LHCN-M2 (cell line): Measurements from ENCODE around the gene PTH2. TPM values are rescaled to one million over a fixed set of nuclear protein-coding genes. Genes with fewer than 3 reads are reported as not detected.

ENCODE experiments used
- DNase-seq: peaks from one replicate; pipeline ENCODE4 v3.0.0-alpha.2; 2012; ENCODE audit warnings: low read depth
- total RNA-seq: library from RNA; depleted of rRNA; stranded (reverse); fragments of >200 nt; gene quantifications from 2 replicates; pipeline ENCODE4 v1.2.3, GENCODE V29; 2014

PTH2 gene
- total RNA-seq, 1 experiment from 2014 or later, result not detected

DNA sequence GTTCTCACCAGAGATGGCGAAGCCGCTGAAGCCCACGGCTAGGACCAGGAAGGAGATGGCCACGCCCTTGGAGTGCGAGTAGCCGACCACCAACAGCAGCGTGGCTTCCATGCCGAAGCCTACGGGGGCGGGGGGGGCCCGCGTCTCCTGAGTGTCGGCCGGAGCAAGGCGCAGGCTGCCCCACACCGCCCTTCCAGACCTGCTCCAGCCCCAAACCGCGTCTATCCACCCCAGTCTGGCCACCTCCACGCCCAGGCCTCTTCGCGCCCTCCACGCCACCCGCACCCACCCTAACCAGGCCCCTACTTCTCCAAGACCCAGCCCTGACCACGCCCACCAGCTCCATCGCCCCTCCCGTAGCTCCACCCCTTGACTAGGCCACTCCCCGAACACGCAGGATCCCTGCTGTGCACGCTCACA is 8.1 kb upstream of the PTH2 start:
- no peak for DNase-seq

- DNase-seq, result no peak
Observed at GRCh38 chr19:49430678-49431329, 7.6 kb upstream of the PTH2 start.

GRCh38 chr19:49430172-49430677 is 7.0 kb upstream of the PTH2 start:
- no peak for DNase-seq

DNA sequence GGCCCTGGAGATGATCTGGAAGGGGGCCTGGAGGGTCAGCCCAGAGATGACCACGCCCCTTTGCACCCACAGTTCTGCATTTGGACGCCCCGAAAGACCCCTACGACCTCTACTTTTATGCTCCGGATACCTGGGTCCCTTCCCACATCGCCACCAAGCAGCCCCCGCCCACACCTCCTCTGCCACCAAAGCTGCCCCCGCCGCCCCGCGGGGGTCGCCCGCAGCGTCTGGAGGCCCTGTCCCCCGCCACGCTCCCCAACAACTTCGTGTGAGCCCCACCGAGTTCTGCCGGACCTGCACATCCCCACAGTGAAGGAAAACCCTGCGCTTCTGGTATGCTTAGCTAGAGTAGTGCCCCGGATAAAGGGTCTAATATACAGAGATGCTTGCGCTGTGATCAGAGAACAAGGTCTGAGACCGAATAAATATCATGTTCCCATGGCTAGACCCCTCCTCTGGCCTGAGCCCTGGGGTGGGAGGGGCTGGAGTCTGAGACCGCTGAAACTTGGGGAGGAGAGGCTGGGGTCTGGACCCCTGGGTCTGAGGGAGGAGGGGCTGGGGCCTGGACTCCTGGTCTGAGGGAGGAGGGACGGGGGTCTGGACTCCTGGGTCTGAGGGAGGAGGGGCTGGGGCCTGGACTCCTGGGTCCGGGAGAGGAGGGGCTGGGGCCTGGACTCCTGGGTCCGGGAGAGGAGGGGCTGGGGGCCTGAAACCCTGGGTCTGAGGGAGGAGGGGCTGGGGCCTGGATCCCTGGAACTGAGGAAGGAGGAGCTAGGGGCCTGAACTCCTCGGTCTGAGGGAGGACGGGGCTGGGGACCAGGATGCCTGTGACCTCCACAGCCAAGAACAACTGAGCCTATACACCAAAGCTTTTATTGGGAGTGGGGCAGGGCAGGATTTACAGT is 5.6 kb upstream of the PTH2 start:
- DNase-seq, result no peak

DNA sequence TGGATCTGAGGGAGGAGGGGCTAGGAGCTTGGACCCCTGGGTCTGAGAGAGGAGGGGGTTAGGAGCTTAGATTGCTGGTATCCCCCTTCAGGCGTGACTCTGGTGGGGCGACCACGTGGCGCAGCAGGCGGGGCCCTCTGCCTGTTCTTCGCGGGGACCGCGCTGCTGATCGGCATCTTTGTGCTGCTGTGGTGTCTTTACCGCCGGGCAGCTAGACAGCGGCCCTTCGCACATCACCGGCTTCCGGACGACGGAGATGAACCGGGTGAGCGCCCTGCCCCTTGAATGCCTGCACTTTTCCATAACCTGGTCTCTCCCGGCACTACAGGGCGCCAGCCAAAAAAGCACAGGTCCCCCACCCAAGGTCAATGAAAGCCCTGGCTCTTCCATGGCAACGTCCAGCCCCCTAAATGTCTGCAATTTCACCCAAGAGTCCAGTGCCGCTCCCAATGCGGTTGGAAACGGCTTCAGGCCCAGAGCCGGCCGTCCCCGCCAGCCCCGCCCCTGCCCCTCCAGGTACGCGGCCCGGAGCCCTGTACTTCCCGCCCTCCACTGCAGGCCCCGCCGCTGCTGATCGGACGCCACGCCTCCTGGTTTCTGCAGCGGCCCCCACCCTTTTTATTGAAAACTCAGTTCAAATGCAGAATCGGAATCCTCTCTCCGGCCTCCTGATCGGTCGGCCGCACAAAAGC is 4.8 kb upstream of the PTH2 start:
- no peak for DNase-seq

- DNase-seq, result no peak
Observed at GRCh38 chr19:49427339-49427738, 4.1 kb upstream of the PTH2 start.

- DNase-seq, result peak; percentile 36
Observed at GRCh38 chr19:49425922-49426592, 2.8 kb upstream of the PTH2 start.

DNA sequence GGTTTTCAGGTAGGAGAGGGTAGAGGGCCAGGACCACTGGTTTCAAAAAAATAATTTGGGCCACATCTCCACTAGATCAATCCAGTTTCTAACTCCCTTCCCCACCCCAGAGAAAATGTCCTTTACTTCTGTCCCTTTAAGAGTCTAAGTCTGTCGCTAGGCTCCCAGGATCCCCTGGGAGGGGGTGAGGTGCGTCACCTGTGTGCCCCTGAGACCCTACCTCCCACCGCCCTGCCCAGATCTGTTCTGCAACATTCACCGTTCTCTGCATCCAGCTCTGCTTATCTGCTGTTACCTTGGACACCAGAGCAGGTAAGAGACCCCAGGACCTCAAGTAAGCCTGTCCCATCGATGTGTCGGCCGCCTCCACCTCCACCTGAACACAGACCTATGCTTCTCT is 1.9 kb upstream of the PTH2 start, which contains the start of gene GFY:
GFY (plus strand) TSS at position 211 of the 400 bp plus-strand sequence. CDS start 1,043 bp downstream, outside the sequence.
- no peak for DNase-seq

- DNase-seq, result no peak
Observed at GRCh38 chr19:49423985-49424303, 703 bp upstream of the PTH2 start.

GRCh38 chr19:49422407-49423070 is 702 bp downstream of the PTH2 start:
- DNase-seq, result no peak

DNA sequence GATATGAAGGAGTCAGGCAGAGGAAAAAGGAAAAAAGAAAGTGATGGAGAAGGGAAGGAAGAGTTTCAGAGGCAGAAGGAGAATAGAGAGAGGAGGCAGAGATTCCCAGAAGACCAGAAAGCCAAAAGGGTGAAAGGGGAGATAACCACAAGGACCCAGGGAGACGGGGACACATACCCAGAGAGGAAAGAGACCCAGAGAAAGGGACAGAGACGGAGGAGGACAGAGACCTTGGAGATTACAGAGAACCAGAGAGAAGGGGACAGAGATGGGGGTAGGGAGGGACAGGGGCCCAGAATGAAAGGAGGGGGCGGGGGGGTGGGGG is 1.4 kb downstream of the PTH2 start:
- DNase-seq, result no peak

- peak; percentile 44 for DNase-seq
Observed at GRCh38 chr19:49421039-49421877, 2.0 kb downstream of the PTH2 start.

GRCh38 chr19:49420227-49420626 is 3.0 kb downstream of the PTH2 start:
- DNase-seq, result no peak

DNA sequence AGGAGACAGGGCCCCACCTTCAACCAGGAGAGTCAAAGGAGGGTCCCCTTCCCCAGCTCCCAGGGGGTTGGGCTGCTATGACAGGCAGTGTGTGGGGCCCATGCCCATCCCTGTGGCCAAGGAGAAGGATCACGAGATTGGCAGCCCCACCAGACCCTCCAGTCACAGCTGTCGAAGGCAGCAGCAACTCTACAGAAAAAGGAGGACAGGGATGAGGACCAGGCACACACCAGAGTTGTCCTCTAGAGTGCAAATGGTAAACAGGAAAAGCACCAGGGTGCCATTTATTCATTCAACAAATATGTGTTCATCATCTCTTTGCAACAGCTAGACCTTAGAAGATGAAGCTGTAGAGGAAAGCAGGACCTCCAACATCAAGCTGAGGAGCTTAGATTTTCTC is 4.1 kb downstream of the PTH2 start:
- DNase-seq, result no peak

DNA sequence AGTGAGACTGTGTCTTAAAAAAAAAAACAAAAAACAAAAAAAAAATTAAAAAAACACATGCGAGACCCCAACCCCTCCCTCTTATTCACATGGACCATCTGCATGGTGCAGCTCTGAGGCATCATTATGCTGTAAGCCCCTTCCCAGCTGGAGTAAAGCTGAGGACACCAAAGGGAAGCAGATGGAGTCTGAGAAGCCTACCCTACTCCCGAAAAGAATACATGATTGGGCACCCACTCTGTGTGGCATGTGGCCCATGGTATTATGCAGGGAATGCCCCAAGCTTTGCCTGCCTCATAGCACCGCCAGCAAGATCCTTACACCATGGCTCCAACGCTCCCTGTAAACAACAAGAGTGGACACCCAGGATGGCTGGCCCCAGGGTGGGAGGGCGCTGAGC is 4.7 kb downstream of the PTH2 start:
- DNase-seq, result no peak

GRCh38 chr19:49417088-49417487 is 6.2 kb downstream of the PTH2 start:
- DNase-seq, result no peak

GRCh38 chr19:49415810-49416200 is 7.4 kb downstream of the PTH2 start:
- DNase-seq, result no peak

- no peak for DNase-seq
Observed at GRCh38 chr19:49415102-49415809, 8.0 kb downstream of the PTH2 start.

DNA sequence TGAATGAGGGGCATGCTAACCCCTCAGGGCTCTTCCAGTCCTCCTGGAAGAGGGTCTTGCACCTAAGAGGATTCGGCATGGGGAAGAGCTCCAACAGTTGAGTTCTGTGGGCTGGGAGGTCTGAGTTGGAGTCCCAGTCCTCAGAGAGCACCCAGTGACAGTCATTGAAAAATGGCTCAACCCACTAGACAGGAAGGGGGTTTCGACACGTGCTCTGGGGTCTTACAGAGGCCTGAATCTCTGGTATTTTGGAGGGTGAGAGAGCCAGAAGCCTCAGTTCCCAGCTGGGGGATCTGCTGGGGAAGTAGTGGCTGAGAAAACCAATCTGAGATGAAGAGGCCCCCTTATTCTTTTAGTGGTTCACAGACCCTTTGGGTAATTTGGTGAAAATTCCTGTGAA is 9.0 kb downstream of the PTH2 start:
- no peak for DNase-seq

- no peak for DNase-seq
Observed at GRCh38 chr19:49413348-49413747, 9.9 kb downstream of the PTH2 start.
